ENCODE measurements around the gene LSAMP. TPM values are rescaled to one million over a fixed set of nuclear protein-coding genes. Genes with fewer than 3 reads are reported as not detected.

The LSAMP gene
- total and polyA plus RNA-seq, 2 of the 4 experiments (the other 2 are of a cell fraction): 7.9 to 8.0 TPM

GRCh38 chr3:115912372-115912771, 532.9 kb downstream of the LSAMP start:
- CTCF ChIA-PET: interaction anchor here (0.9 kb wide), 1 partner anchor 25 kb away, joined by 3 read pairs; no protein-coding TSS in a partner anchor
- BruUV-seq (replicated peaks): no TSS peak
- ATAC-seq (ENCODE audit: low read depth): peak; percentile 48

More at GRCh38 chr3:115912372-115912771, 532.9 kb downstream of the LSAMP start:
- H4K8ac ChIP-seq (ENCODE audit: low read depth in 2 of 2, low read length in 2 of 2): no peak overlapping the region
- no peak overlapping the region for H3K9ac ChIP-seq (ENCODE audit: low read depth, low read length)
- no peaks in the 10 kb centered on the region for H3K79me1 ChIP-seq (ENCODE audit: low read depth in 1 of 2, low read length in 2 of 2)
- no peak overlapping the region for H4K91ac ChIP-seq (ENCODE audit: insufficient read depth, low read depth, low read length)
- H3K56ac ChIP-seq (ENCODE audit: extremely low read depth, insufficient read depth, low read length): no peak overlapping the region
- H2BK5ac ChIP-seq (ENCODE audit: low read depth, low read length, poor library complexity, severe bottlenecking): no peak overlapping the region
- no peak overlapping the region for H2BK15ac ChIP-seq (ENCODE audit: low read depth, low read length)
- no CpG with 5 or more reads among the region's 2 CpGs for WGBS, 2 experiments (ENCODE audit: extremely low coverage in 2 of 2, insufficient read length in 1 of 2)
- H3K27ac ChIP-seq (ENCODE audit: insufficient read depth, low read length): no peak overlapping the region
- intact Hi-C loops (cut with micrococcal nuclease) (loop anchor here (5.0 kb wide), 1 partner anchor 45 kb away; no protein-coding TSS in a partner anchor), in situ Hi-C loops (cut with MboI; ENCODE audit: low sequenced_read_pairs) (no loop called here), dilution Hi-C loops (cut with HindIII; ENCODE audit: low sequenced_read_pairs, unreplicated experiment) (no loop called here)
- no peak overlapping the region for H2AFZ ChIP-seq (replicated peaks; ENCODE audit: low read length, poor library complexity)
- H2AK5ac ChIP-seq (ENCODE audit: low read depth, low read length): no peak overlapping the region
- no peaks in the 10 kb centered on the region for H3K36me3 ChIP-seq (ENCODE audit: control insufficient read depth, insufficient read depth, low read length)
- POLR2A ChIA-PET (ENCODE audit: unreplicated experiment): no interaction called here
- H3K9me1 ChIP-seq (ENCODE audit: insufficient read depth, low read length): no peaks in the 10 kb centered on the region
- H3K4me2 ChIP-seq (ENCODE audit: low read depth, low read length): no peak overlapping the region
- no peak overlapping the region for H3K4ac ChIP-seq (ENCODE audit: low read depth, low read length)
- H3K18ac ChIP-seq (ENCODE audit: low read depth, low read length): no peak overlapping the region
- H3K9me3 ChIP-seq (ENCODE audit: control insufficient read depth, insufficient read depth, low read length): no peaks in the 10 kb centered on the region
- H4K20me1 ChIP-seq (ENCODE audit: insufficient read depth, low read length): no peaks in the 10 kb centered on the region
- H4K5ac ChIP-seq (ENCODE audit: low read depth, low read length): no peak overlapping the region
- H3K4me3 ChIP-seq (ENCODE audit: insufficient read depth, low read depth, low read length): no peak overlapping the region
- no peak overlapping the region for H2AK9ac ChIP-seq (replicated peaks; ENCODE audit: low read depth, low read length, poor library complexity)
- H3K14ac ChIP-seq (replicated peaks; ENCODE audit: low read depth, low read length): no peak overlapping the region
- no peak overlapping the region for H2BK20ac ChIP-seq (ENCODE audit: low read depth, low read length)
- DNase-seq: peak; percentile 14
- no peak overlapping the region for H2BK120ac ChIP-seq (ENCODE audit: low read depth, low read length)
- TF ChIP-seq CEBPB (IDR thresholded peaks at IDR 0.05; ENCODE audit: low read depth, low read length) (peak; percentile 52), MAFK (IDR thresholded peaks at IDR 0.05; ENCODE audit: low read depth, low read length) (no peak)
- H3K4me1 ChIP-seq (ENCODE audit: control insufficient read depth, insufficient read depth, low read length): no peaks in the 10 kb centered on the region; the same call in 1 of the 2 replicates
- no peaks in the 10 kb centered on the region for H3K27me3 ChIP-seq (ENCODE audit: control insufficient read depth, insufficient read depth, low read length)
- H3K23ac ChIP-seq (ENCODE audit: low read depth, low read length): no peak overlapping the region
